SIG-M5 (cell line): ENCODE data around the gene FZD7.

Experiments
- DNase-seq: peaks from one replicate; lab custom pipeline; 2025; lab: John Stamatoyannopoulos, UW

FZD7 gene

DNA sequence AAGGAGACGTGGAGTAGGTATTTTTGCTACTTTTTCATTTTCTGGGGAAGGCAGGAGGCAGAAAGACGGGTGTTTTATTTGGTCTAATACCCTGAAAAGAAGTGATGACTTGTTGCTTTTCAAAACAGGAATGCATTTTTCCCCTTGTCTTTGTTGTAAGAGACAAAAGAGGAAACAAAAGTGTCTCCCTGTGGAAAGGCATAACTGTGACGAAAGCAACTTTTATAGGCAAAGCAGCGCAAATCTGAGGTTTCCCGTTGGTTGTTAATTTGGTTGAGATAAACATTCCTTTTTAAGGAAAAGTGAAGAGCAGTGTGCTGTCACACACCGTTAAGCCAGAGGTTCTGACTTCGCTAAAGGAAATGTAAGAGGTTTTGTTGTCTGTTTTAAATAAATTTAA is 3.4 kb downstream of the FZD7 start:
- no peak for DNase-seq

DNA sequence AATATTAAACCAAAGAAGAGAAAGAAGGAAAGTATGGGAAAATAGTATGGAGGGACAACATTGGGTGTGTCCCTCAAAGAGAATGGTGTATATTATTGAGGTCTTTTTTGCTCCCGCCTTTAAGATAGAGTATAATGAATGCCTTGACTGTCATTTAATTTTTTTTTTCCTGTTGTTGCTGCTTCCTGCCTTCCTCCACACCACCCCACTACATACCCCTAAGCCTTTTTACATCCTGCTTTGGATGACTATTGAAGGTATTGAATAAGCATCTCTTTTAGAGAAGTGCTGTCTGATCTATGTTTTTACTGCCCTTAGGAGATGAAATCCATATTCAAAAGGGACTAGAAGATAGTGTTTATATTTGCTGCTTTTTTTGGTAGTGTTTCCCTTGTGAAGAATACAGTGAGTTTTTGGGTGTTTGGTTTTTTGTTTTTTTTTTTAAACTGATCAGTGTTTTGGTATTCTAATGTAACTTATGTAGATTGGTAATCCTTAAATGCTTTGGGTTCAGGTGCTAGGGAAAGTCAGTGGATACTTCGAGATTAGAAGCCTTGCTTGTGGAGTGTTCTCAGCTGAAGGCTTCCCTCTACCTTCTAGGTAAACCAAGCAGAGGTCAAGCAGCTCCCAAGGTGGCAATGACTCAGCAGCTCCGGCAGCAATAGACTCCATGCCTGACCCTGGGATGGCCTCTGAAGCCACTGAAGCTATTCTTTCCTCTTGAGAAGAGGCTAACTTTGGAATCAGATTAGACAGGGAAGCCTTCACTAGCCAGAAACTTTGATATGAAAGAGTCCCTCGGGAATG is 5.0 kb downstream of the FZD7 start:
- DNase-seq: no peak

DNA sequence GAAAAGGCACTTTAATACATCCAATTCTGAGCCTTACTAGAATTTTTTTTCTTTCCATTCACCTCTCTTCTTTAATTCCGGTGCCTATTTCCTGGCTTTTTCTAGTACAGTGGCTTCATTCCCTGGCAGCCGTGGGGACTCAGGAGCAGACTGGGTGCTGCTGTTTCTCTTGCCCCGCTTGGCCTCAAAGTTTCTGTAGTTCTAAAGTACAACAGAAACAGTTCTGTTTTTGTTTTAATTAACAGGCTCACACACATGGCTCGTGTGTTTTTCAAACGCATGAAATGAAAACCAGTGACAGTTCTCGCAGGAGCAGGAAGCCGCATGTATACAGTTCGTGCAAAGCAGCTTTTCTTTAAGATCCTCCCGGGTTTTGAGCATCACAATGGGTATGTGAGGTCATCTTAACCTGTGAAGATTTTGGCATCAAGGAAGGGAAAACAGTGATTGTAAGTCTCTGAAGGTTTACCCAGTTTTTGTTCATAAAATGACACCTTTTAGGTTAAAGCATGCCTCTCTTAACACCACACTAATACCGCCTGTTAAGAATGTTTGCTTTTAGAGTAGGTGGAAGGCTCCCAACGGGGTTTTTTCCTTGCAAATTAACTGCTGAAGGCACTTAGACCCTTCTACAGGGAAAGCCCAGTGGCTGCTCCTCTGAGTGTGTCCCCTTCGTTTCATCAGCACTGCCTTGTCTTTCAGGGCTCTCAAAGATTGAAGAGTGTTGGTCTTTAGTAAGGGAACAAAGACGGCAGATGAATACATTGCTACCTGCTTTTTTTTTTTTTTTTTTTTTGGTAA is 5.8 kb downstream of the FZD7 start:
- DNase-seq: no peak

DNA sequence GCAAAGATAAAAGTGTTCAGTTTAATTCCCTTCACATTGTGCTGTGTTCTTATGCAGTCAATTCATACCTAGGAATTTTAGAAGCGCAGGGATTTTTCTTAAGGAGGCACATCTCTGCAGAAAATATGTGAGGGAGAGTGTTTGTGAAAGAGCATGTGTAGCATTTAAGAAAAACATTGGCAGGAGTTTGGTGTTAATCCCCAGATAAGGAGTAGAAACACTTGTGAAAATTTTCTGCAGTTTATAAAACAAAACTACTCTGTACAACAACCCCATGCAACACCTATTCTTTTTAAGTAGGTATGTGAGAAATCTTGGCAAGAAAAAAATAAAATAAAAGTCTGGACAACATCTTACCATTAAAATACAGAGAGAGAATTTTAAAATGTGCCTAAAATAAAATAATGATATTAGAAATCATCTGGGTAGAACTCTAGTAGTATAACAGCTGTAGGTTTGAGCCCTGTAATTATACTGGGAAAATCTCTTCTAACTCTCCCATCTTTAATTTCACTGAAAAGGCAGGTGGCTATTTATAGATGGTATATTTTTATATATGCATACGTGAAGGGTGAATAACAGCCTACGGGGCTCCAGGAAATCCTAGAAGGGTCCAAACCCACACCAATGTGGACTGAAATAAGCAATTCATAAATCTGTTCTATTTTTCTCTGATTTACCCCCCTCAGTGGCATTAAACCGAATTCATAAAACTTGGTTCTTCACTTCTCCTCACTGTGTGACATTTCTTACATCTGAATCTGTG is 6.6 kb downstream of the FZD7 start:
- DNase-seq: no peak

DNA sequence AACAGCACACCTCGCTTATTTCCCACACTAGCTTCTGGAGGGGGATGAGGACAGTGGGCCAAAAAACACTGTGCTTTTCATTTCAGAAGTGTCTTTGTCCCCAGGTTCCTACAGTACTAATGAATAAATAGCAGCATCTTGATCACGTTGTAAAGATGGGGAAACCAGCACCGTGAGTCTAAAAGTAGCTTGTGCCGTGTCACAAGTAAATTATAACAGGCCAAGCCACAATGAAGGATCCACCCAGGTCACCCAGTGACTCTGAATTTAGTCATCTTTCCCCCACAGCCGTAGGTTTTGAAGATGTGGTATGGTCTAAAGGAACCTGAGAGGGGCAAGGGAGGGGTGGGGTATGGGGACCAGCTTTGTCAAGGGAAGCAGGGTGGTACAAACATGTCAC is 8.8 kb downstream of the FZD7 start:
- DNase-seq: no peak

DNA sequence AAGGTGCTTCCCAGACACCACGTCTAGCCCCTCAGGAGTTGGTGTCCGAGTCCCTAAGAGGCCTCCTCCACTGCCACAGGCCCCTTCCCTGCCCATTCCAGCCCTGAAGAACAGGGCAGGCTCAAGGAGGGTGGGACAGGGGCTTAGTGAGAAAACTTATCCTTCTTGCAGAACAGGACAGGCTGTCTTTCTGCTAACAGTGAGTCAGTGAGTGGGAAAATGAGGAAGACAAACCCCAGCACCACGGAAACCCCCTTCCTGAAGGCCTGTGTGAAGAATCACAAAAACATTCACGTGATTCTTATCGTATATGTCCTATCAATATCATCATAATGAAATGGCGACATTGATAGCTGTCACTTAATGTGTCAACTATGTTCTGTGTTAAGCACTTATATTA is 9.8 kb downstream of the FZD7 start:
- no peak for DNase-seq

DNA sequence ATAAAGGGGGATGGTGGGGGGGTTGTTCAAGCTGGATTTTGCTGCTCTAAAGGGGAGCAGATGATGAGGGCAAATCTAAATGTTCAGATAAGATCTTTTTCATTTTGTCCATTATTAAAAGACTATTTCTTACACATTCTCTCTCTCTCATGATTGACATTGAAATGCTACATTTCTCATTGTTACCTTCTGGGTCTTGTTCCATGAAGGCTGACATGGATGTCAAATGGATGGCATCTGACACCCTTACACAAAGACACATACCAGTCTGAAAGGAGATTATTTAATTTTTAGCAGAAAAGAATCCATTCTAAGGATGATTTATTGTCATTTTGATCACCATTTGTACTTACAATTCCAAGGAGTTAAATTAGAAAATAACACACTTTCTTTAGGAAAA is 11.1 kb downstream of the FZD7 start:
- no peak for DNase-seq

DNA sequence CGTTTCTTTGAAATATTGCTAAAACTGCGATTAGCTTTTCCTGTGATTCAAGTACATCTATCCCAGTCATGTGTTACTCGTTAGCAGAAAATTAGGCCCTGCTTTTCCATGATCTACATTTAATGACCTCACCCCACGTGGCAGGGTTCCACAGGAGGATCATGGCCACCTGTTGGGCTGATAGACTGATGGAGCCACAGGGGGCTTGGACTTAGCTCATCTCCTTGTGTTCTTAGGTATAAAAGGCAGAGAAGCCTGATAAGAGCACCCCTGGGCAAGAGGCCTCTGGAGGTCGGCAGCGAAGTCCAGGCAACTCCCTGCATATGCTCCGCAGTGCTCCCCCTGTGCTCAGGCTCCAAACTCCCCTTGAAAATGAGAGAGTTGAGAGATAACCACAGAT is 12.9 kb downstream of the FZD7 start:
- DNase-seq: no peak

DNA sequence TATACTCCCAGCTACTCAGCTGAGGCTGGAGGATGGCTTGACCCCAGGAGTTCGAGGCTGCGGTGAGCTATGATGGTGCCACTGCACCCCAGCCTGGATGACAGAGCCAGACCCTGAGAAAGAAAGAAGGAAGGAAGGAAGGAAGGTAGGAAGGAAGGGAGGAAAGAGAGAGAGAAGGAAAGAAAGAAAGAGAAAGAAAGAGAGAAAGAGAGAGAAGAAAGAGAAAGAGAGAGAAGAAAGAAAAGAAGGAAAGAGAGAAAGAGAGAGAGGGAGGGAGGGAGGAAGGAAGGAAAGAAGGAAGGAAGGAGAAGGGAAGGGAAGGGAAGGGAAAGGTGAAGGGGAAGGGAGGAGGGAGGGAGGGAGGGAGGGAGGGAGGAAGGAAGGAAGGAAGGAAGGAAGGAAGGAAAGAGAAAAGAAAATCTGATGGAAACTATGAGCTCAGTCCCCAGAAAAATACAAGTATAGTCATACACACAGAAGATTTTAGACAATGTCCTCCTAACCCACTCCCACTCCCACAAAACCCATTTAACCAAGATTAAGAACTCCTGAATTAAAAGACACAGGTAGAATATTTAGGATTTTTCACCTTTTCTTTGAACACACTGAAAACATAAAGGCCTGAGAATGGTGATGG is 15.6 kb downstream of the FZD7 start:
- no peak for DNase-seq

DNA sequence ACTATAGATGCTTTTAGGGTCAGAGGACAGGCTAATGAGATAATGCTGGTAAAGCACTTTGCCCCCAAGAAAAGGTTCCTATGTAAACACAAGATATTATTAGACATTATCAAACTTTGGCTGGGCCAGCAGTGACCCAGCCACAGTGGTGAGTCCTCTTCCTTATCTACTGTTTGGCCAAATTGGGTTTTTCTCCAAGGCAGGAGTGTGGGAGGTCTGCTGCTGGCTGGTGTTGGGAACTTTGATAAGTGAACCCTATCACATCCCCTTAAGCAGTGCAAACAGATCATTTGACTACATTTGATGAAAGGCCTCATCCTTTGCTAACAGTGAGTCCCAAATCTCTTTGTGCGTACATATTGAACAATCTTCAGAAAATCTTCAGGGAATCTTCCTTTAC is 16.2 kb downstream of the FZD7 start:
- DNase-seq: no peak

DNA sequence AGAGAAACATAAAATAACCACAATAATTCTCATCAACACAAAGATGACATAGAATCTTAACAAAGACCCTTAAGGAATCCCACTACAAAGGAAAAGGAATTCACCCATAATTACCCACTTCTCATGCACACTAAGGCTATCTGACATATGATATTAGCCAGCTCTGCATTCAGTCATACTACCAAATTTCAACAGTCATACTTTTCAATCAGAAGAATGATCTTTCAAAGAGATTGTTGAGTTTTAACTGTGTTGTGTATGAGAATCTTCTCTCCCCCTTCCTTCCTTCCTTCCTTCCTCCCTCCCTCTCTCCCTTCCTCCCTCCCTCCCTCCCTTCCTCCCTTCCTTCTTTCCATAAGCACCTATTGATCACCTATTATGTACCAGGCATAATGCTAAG is 17.0 kb downstream of the FZD7 start:
- no peak for DNase-seq

DNA sequence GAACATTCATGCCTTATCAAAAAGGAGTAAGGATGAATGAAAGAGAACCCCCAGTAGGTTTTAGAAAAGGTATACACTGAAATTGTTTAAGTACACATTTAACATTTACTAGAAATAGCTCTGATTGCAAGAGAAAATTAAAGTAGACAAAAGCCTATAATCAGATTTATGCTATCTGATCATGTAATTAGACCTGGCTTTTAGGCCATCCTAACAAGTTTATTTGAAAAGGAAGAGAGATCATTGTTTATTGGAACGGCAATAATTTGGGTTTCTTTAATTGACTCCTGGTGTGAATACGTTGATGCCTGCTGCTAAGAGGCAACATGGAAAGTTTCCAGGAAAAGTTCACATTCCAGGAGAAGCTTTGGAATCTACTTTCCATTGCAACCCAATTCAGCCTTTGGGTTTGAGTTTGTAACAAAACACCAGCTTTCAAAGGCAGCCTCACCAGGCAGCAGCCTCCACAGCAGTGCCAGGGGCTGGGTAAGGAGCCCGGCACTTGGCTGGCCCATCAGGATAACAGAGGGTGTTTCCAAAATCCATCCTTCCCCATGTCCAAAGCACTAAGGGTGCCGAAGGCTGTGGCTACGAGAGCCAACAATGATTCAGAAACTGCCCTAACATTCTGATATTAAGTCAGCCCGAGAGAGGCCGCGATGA is 18.0 kb downstream of the FZD7 start:
- no peak for DNase-seq

DNA sequence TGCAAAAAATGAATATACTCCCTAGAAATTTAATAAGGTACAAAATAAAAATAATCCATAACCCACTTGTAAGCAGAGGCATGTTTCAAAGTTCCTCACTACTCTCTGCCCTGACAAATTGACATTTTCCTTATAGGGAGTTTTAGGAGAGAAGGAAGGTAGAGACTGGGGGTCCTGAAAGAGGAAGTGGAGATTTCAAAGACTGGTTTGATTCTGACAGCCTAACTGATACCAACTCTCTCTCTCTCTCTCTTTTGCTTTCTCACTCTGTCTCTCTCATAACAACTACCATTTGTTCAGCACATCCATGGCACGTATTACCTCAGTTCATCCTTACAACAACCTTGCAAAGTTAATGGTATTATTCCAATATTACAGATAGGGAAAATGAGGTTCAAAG is 18.6 kb downstream of the FZD7 start:
- no peak for DNase-seq

DNA sequence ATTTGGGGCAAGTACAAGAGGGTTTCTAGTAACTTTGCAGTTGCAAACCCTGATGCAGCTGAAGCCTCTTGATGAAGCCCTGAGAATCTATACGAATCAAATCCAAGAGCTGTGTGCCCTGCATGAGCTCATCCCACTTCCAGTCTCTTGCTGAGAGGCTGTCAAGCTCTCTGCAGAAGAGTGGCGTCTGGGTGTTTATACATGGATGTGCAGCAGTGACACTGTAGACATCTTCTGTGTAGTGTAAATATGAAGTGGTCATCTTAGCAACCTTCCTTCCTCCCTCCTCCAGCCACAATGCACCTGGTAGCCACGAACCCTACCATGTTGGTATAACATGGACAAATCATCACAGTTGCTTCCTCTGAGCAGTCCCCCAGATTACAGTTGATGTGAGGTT is 21.0 kb downstream of the FZD7 start:
- DNase-seq: no peak

DNA sequence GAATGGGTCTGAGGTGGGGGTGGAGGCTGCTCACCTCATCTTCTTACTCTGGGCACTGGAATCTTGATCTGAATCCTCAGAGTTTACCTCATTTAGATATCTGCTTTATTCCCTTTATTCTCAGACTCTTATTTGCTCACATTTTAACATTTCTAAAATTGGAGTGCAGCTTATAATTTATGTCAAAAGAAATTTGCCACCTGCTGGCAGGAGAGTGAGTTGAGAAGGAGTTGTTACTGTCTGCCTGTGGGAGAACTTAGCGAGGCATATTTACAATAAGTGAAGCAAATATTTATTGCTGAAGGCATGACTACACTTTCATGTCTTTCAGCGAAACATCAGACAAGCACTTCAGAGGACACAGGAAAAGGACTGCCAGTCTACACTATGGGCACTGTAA is 23.0 kb downstream of the FZD7 start:
- no peak for DNase-seq

DNA sequence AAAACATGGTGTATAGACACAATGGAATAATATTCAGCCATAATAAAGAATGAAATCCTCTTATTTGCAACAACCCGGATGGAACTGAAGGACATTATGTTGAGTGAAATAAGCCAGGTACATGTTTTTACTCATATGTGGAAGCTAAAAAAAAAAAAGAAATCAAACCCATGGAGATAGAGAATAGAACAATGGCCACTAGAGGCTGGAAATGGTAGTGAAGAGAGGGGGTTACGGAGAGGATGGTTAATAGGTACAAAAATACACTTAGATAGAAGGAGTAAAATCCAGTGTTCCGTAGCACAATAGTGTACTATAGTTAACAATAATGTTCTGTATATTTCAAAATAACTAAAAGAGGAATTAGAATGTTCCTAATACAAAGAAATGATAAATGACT is 26.6 kb downstream of the FZD7 start:
- no peak for DNase-seq

DNA sequence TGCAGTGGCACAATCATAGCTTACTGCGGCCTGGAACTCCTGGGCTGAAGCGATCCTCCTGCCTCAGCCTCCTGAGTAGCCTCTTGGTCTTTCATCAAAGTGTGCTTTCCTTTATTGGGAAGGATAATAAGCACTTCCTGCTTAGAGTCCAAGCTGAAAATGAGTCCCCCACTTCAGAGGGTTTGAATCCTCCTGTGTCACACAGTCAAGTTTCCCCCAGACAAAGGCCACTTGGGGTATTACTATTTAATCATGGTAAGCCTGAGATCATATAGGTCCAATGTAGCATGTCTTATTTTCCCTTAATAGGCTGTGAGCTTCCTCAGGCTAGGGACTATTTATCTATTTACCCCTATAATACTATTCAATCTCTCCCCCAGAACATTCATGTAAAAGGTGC is 28.0 kb downstream of the FZD7 start:
- no peak for DNase-seq

DNA sequence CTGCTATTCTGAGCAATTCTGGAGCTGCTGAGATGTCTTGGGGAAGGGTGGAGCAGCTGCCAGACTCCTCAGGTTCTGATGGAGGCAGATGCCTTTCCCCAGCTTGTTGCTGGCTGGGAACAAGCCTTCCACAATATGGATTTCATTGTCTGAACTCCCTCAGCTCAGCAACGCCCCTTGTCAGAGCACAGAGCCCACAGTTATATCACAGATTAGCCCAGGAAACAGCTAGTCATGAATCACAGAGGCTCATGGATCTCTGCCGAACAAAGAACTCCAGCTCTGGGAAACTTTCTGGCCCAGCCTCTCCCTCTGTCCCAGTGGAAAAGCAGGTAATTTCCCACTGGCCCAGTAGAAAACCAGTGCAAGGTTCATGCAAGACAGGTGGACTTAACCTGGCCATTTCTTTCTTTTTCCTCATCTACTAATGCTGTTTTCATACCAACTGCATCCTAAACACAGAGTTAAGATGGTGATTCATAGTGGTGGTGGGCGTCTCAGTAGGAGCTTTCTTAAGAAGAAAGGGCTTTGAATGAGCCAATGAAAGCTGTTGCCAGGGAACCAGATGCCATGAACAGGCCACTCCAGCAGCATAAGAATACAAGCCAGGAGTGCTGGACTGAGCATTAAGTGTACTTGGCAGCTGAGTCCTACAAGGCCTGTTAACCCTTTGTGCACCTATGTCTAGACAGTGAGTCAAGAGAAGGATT is 30.7 kb downstream of the FZD7 start:
- DNase-seq: no peak

DNA sequence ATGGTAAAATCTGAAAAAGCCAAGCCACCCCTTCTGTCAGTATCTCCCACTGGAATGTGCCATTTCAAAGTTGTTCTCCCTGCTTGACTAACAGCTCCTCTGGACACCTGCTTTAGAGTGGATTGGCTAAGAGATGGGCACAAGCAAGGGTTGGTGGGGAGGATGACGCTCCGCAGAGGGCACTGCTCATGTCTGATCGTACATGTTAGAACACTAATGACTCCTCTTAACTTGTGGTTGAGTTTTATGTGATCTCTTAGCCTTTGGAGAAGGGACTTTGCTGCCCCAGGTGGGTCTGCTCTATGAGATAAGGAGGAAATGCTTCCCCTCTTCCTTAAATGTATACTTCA is 31.2 kb downstream of the FZD7 start:
- DNase-seq: no peak

DNA sequence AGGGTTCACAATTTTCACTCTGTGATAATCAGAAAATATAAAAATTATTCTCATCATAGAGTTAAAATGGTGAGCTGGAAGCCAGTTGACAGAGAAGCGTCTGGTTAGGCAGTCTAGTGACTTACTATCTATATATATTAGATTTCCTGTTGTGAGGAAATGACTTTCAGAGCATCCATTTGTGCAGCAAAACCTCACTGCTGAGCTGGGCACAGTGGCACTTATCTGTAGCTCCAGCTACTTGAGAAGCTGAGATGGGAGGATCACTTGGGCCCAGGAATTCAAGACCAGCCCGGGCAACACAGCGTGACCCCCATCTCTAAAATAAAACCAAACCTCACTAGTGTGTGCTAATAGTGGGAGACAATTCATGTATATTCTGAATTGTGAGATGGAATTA is 32.2 kb downstream of the FZD7 start:
- no peak for DNase-seq

DNA sequence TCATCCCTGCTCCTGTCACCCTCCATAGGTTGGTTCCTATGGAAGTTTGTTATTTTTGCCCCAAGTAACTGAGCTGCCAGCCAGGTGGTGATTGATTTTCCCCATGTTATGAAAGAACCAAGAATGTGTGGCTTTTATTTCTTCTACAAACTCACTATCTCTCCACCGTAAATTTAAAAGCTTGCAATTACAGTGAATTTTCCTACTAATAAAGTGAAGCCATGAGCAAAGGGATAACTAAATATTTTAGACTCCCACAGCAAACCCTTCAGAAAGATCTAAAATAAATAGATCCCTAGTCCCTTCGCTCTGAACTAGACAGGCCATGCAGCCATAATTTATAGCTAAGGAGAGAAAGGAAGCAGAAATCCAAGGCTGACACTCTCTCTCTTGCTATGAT is 33.2 kb downstream of the FZD7 start:
- DNase-seq: no peak
